ENCODE measurements around the gene ACADS. TPM values are rescaled to one million over a fixed set of nuclear protein-coding genes. Genes with fewer than 3 reads are reported as not detected.
A peak's percentile ranks its signal among the peaks of the same experiment; 100 is the strongest.

Gene ACADS
- total RNA-seq, 1 donor from 2014 or later, result 20.9 TPM

GRCh38 chr12:120760349-120761254, 35.0 kb downstream of the ACADS start:
- Histone ChIP-seq H3K27ac (peak overlapping the region; percentile 47), H3K36me3 (peaks cover 41% of the 10 kb centered on the region)

GRCh38 chr12:120761519-120761934, 35.9 kb downstream of the ACADS start:
- DNase-seq (no peak), ATAC-seq (peak; percentile 71)
- H3K36me3 ChIP-seq, result peaks cover 50% of the 10 kb centered on the region
- TF ChIP-seq CTCF (IDR thresholded peaks at IDR 0.05), result no peak
- intact Hi-C loops (cut with DNase I), result no loop called here
- H3K27ac ChIP-seq, result peak overlapping the region; percentile 47
- no peaks in the 10 kb centered on the region for H3K9me3 ChIP-seq
- H3K4me1 ChIP-seq, result no peaks in the 10 kb centered on the region
- no peak overlapping the region for H3K4me3 ChIP-seq
- no peaks in the 10 kb centered on the region for H3K27me3 ChIP-seq

More at GRCh38 chr12:120760349-120761254, 35.0 kb downstream of the ACADS start:
- H3K4me1 ChIP-seq, result no peaks in the 10 kb centered on the region
- intact Hi-C loops (cut with DNase I), result no loop called here
- ATAC-seq (no peak), DNase-seq (no peak)
- H3K9me3 ChIP-seq, result no peaks in the 10 kb centered on the region
- no peaks in the 10 kb centered on the region for H3K27me3 ChIP-seq
- TF ChIP-seq CTCF (IDR thresholded peaks at IDR 0.05), result no peak
- no peak overlapping the region for H3K4me3 ChIP-seq

GRCh38 chr12:120762086-120762485, 36.5 kb downstream of the ACADS start:
- Histone ChIP-seq H3K36me3 (peaks cover 56% of the 10 kb centered on the region), H3K27me3 (no peaks in the 10 kb centered on the region), H3K27ac (peak overlapping the region; percentile 47), H3K9me3 (no peaks in the 10 kb centered on the region), H3K4me1 (no peaks in the 10 kb centered on the region), H3K4me3 (no peak overlapping the region)
- TF ChIP-seq CTCF (IDR thresholded peaks at IDR 0.05), result no peak
- DNase-seq (no peak), ATAC-seq (peak; percentile 76)
- intact Hi-C loops (cut with DNase I), result no loop called here

GRCh38 chr12:120763250-120763649, 37.6 kb downstream of the ACADS start:
- no peak for ATAC-seq
- Histone ChIP-seq H3K27me3 (no peaks in the 10 kb centered on the region), H3K36me3 (peaks cover 68% of the 10 kb centered on the region), H3K4me3 (no peak overlapping the region), H3K9me3 (no peaks in the 10 kb centered on the region), H3K27ac (no peak overlapping the region), H3K4me1 (no peaks in the 10 kb centered on the region)
- no peak for DNase-seq
- intact Hi-C loops (cut with DNase I), result no loop called here
- no peak for TF ChIP-seq CTCF (IDR thresholded peaks at IDR 0.05)

GRCh38 chr12:120764816-120765215, 39.2 kb downstream of the ACADS start:
- no peaks in the 10 kb centered on the region for H3K4me1 ChIP-seq
- DNase-seq, result no peak
- H3K36me3 ChIP-seq, result peaks cover 78% of the 10 kb centered on the region
- no peak for TF ChIP-seq CTCF (IDR thresholded peaks at IDR 0.05)
- ATAC-seq, result no peak
- no peak overlapping the region for H3K27ac ChIP-seq
- H3K27me3 ChIP-seq, result no peaks in the 10 kb centered on the region
- H3K9me3 ChIP-seq, result no peaks in the 10 kb centered on the region
- no peak overlapping the region for H3K4me3 ChIP-seq
- intact Hi-C loops (cut with DNase I), result no loop called here
